DMS53 (cell line): Measurements from ENCODE around the gene ELANE.
"Not testable (repeated sequence)": the region's sequence is repeated elsewhere in the genome, so short reads cannot be mapped to it uniquely, and the experiment has no call there.

Experiments used
- DNase-seq: peaks from one replicate; lab custom pipeline; 2025; lab: John Stamatoyannopoulos, UW

The ELANE gene

GRCh38 chr19:814152-815078, 37.7 kb upstream of the ELANE start:
- DNase-seq = no peak

- DNase-seq = no peak
Observed at GRCh38 chr19:815079-815774, 36.9 kb upstream of the ELANE start.

GRCh38 chr19:815775-816499, 36.2 kb upstream of the ELANE start:
- no peak for DNase-seq

GRCh38 chr19:816500-816857, 35.6 kb upstream of the ELANE start:
- DNase-seq = no peak

- not testable (repeated sequence) for DNase-seq
Observed at GRCh38 chr19:820212-820611, 31.9 kb upstream of the ELANE start.

GRCh38 chr19:821231-821824, 30.8 kb upstream of the ELANE start:
- no peak for DNase-seq

- DNase-seq = no peak
Observed at GRCh38 chr19:821825-822503, 30.1 kb upstream of the ELANE start, which contains the start of gene PLPPR3. Gene PLPPR3, minus strand, starts transcription at chr19:821955. Its CDS starts 396 bp downstream, at chr19:821559.

GRCh38 chr19:823565-824121, 28.5 kb upstream of the ELANE start:
- peak; percentile 27 for DNase-seq

GRCh38 chr19:824885-825284, 27.2 kb upstream of the ELANE start:
- no peak for DNase-seq

- no peak for DNase-seq
Observed at GRCh38 chr19:825897-826644, 26.0 kb upstream of the ELANE start.

- no peak for DNase-seq
Observed at GRCh38 chr19:827314-827709, 24.8 kb upstream of the ELANE start.

GRCh38 chr19:827710-828321, 24.3 kb upstream of the ELANE start, which contains the start of gene AZU1:
Gene AZU1, plus strand, starts transcription at chr19:827837. Its CDS starts 10 bp downstream, at chr19:827847.
- DNase-seq = no peak

GRCh38 chr19:829129-829758, 22.9 kb upstream of the ELANE start:
- DNase-seq = no peak

GRCh38 chr19:831407-832369, 20.4 kb upstream of the ELANE start:
- DNase-seq = no peak

- DNase-seq = no peak
Observed at GRCh38 chr19:834216-834615, 17.9 kb upstream of the ELANE start.

GRCh38 chr19:835210-835810, 16.8 kb upstream of the ELANE start:
- no peak for DNase-seq

GRCh38 chr19:840519-841206, 11.4 kb upstream of the ELANE start, which contains the start of gene PRTN3:
Gene PRTN3, plus strand, starts transcription at chr19:840999. Its CDS starts 10 bp downstream, at chr19:841009.
- DNase-seq = no peak
